Testis (tissue), 2 donors: Measurements from ENCODE around the gene PGP.

Experiments
- CTCF ChIP-seq, 3 experiments: fragments of 450-650 bp in 2 of 3; fragments of 200-600 bp in 1 of 3; sonication (generic) in 1 of 3; IDR thresholded peaks; one replicate each; pipeline ENCODE4 v1.5.1; 2016 to 2019; ENCODE audit warnings: antibody characterized with exemption in 3 of 3, mild to moderate bottlenecking in 2 of 3, moderate library complexity in 1 of 3
- POLR2A ChIP-seq: fragments of 450-650 bp; IDR thresholded peaks from one replicate; pipeline ENCODE4 v1.6.1; 2017; ENCODE audit warnings: antibody characterized with exemption, mild to moderate bottlenecking, moderate library complexity

GRCh38 chr16:2243031-2243528, 28.4 kb upstream of the PGP start:
- TF ChIP-seq CTCF (IDR thresholded peaks at IDR 0.05) (no peak), POLR2A (no peak)
